GM18526 (cell line): Measurements from ENCODE around the gene KLRK1.
"Not testable (repeated sequence)": the region's sequence is repeated elsewhere in the genome, so short reads cannot be mapped to it uniquely, and the experiment has no call there.

Experiments used
- POLR2A ChIP-seq: IDR thresholded peaks from 3 replicates; pipeline ENCODE4 v1.6.1; 2011; ENCODE audit not compliant: insufficient read length; ENCODE audit errors: extremely low read depth

KLRK1 gene

DNA sequence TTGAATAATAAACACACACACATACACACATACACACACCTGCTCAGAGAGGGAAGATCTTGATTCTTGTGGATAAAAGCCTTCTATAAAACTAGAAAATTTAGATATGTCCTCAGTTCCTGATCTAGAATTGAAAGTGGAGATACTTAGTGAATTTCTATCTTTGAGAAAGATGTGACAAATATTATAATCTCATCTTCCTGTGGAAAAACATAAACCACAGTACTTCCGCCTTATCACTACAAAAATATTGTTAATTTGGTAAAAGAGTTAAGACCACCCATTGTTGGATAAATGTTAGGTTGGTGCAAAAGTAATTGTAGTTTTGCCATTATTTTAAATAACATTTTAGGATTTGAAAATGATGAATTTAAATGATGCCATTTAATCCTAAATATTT is at the start of gene KLRK1:
KLRK1 (minus strand) TSS at position 138 of the 400 bp plus-strand sequence. CDS start 1,231 bp downstream, outside the sequence.
- no peak for TF ChIP-seq POLR2A

DNA sequence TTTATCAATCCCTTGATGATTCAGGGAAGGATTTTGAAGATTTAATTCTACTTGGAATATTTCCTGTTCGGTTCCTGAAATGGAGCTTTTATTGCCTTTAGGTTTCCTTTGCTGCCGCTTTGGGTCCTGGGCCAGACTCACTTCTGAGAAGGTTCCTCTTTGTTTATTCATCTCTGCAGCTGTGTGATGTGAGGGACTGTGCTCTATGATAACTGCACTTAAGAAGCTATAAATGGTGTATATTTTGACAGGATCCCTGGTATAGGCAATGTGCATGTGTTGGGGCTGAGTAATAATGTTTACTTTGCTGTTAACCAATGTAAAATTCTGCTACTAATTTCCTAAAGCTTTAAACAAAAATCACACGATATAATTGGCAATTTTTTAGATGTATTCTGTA is 46.0 kb upstream of the KLRK1 start, which contains the start of gene KLRC2:
KLRC2 (minus strand) TSS at position 195 of the 400 bp plus-strand sequence; CDS start at position 171, 24 bp downstream.
- not testable (repeated sequence) for TF ChIP-seq POLR2A

- not testable (repeated sequence) for TF ChIP-seq POLR2A
These were observed 30.5 kb upstream of the KLRK1 start, which contains the start of gene KLRC3 for GRCh38 chr12:10420334-10420733. TSS of gene KLRC3 (minus strand) at chr12:10420595. CDS start at chr12:10420550, 45 bp downstream.

DNA sequence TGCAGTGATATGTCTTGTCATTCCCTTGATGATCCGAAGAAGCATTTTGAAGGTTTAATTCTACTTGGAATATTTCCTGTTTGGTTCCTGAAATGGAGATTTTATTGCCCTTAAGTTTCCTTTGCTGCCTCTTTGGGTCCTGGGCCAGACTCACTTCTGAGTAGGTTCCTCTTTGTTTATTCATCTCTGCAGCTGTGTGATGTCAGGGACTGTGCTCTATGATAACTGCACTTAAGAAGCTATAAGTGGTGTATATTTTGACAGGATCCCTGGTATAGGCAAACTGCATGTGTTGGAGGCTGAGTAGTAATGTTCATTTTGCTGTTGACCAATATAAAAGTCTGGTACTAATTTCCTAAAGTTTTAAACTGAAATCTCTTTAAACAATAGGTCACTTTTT is 19.6 kb upstream of the KLRK1 start, which contains the start of gene KLRC4:
KLRC4 (minus strand) TSS at position 366 of the 400 bp plus-strand sequence; CDS start at position 184, 182 bp downstream.
- no peak for TF ChIP-seq POLR2A

- TF ChIP-seq POLR2A, result no peak
These were observed 19.0 kb upstream of the KLRK1 start for GRCh38 chr12:10408842-10409241.

- no peak for TF ChIP-seq POLR2A
These were observed 16.9 kb upstream of the KLRK1 start for GRCh38 chr12:10406725-10407124.

DNA sequence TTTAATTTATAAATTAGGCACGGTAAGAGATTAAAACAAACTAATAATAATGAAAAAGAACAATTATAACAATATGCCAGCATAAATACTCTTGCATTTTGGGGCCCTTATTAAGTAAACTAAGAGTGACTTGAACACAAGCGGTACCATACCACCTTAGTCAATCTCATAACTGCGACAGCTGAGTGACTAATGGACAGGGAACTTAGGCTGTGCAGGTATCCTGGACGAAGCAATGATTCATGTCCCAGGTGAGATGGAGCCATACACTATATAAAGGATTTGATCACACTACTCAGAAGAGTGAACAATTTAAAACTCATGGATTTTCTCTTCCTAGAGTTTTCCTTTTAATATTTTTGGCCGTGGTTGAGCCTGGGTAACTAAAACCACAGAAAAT is 15.5 kb upstream of the KLRK1 start:
- TF ChIP-seq POLR2A, result no peak

- no peak for TF ChIP-seq POLR2A
These were observed 15.0 kb upstream of the KLRK1 start for GRCh38 chr12:10404798-10405197.

GRCh38 chr12:10400829-10401228 is 11.0 kb upstream of the KLRK1 start:
- TF ChIP-seq POLR2A, result no peak

DNA sequence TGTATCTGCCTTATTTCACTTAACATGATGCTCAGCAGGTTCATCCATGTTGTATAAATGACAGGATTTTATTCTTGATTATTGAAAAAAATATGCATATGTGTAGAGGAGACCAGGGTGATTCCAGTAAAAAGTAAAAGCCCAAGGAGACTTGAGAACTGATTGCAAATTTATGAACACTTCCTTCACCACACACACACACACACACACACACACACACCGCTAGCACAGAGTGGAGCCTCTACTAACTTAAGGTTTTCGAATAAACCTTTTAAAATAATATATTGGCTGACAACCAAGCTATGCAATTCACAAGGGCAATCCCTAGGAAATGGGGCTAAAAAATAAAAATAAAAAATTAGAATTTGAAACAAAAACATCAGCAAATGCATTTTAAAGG is 8.3 kb upstream of the KLRK1 start:
- TF ChIP-seq POLR2A, result no peak

DNA sequence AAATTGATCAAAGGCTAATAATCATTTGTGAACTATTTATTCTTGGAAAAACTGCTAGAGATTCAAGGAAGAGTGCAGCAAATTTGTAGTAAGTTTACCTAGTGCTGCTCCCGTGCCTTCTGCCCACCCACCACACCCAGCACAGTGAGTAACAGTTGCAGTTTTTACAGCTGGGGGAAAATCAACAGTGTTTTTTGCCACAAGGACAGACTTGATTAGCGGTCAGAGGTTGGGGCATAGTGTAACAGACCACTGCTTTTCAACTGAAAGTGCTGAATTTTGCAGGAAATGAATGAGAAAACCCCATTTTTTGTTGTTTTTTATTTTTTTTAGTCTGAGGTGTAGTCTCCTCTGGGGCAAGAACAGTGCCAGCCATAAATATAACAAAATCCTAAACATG is 7.5 kb upstream of the KLRK1 start:
- TF ChIP-seq POLR2A, result no peak

GRCh38 chr12:10395390-10395998 is 5.7 kb upstream of the KLRK1 start:
- no peak for TF ChIP-seq POLR2A

- no peak for TF ChIP-seq POLR2A
These were observed 3.5 kb upstream of the KLRK1 start for GRCh38 chr12:10393291-10393690.

GRCh38 chr12:10392394-10392930 is 2.6 kb upstream of the KLRK1 start:
- no peak for TF ChIP-seq POLR2A

GRCh38 chr12:10388624-10389413 is 1.0 kb downstream of the KLRK1 start:
- no peak for TF ChIP-seq POLR2A

DNA sequence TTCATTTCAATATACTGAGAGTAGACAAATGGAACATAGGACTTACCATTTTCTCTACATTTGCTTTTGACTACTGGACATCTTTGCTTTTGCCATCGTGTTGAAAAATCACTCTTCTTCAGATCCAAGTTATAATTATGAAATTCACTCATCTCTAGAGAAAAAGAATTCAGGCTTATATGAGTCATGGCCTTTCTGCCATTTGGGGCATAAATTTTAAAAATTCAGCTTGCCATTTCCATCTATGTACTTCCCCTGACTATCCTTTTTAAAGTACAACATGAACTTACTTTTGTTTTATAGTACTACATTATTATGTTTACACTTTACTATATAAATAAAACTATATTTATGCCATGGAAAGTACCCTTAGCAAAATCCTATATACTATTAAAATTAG is 3.0 kb downstream of the KLRK1 start:
- no peak for TF ChIP-seq POLR2A
